Measurements from ENCODE around the gene TMX4. TPM values are rescaled to one million over a fixed set of nuclear protein-coding genes. Genes with fewer than 3 reads are reported as not detected.

Gene TMX4
- total and polyA plus RNA-seq, 2 of the 4 experiments (the other 2 are of a cell fraction) = 5.4 to 13.6 TPM

GRCh38 chr20:8018958-8019245 lies 659 bp downstream of the TMX4 start:
- Histone ChIP-seq H3K4me2 (ENCODE audit: low read depth, low read length) (peak overlapping the region; percentile 98), H3K18ac (ENCODE audit: low read depth, low read length) (no peak overlapping the region), H2AFZ (replicated peaks; ENCODE audit: low read length, poor library complexity) (peak overlapping the region; percentile 99), H2BK20ac (ENCODE audit: low read depth, low read length) (peak overlapping the region; percentile 39; the same call in 1 of the 2 replicates), H4K5ac (ENCODE audit: low read depth, low read length) (no peak overlapping the region), H2AK5ac (ENCODE audit: low read depth, low read length) (no peak overlapping the region), H4K20me1 (ENCODE audit: insufficient read depth, low read length) (no peaks in the 10 kb centered on the region), H2BK15ac (ENCODE audit: low read depth, low read length) (no peak overlapping the region), H3K4me1 (ENCODE audit: control insufficient read depth, insufficient read depth, low read length) (no peaks in the 10 kb centered on the region), H3K79me1 (ENCODE audit: low read depth in 1 of 2, low read length in 2 of 2) (peaks cover 3 to 19% of the 10 kb centered on the region in 2 experiments), H3K9me3 (ENCODE audit: control insufficient read depth, insufficient read depth, low read length) (no peaks in the 10 kb centered on the region), H2BK120ac (ENCODE audit: low read depth, low read length) (peak overlapping the region; percentile 60; the same call in 1 of the 2 replicates), H3K27me3 (ENCODE audit: control insufficient read depth, insufficient read depth, low read length) (no peaks in the 10 kb centered on the region), H3K4me3 (ENCODE audit: insufficient read depth, low read depth, low read length) (peak overlapping the region; percentile 79), H2BK5ac (ENCODE audit: low read depth, low read length, poor library complexity, severe bottlenecking) (peak overlapping the region; percentile 78), H3K23ac (ENCODE audit: low read depth, low read length) (peak overlapping the region; percentile 90), H3K36me3 (ENCODE audit: control insufficient read depth, insufficient read depth, low read length) (no peaks in the 10 kb centered on the region), H3K9ac (ENCODE audit: low read depth, low read length) (peak overlapping the region; percentile 39), H4K8ac (ENCODE audit: low read depth in 2 of 2, low read length in 2 of 2) (peak overlapping the region in 1 of 2 experiments; percentile 68; a peak in 1 of 4 replicates), H2AK9ac (replicated peaks; ENCODE audit: low read depth, low read length, poor library complexity) (peak overlapping the region; percentile 33), H4K91ac (ENCODE audit: insufficient read depth, low read depth, low read length) (no peak overlapping the region; the same call in 1 of the 2 replicates), H3K4ac (ENCODE audit: low read depth, low read length) (peak overlapping the region; percentile 66), H3K9me1 (ENCODE audit: insufficient read depth, low read length) (no peaks in the 10 kb centered on the region), H3K56ac (ENCODE audit: extremely low read depth, insufficient read depth, low read length) (0 out of 2 replicates have a peak overlapping the region, but pooled peaks have one; percentile 58), H3K14ac (replicated peaks; ENCODE audit: low read depth, low read length) (peak overlapping the region; percentile 38; the same call in 1 of the 2 replicates), H3K27ac (ENCODE audit: insufficient read depth, low read length) (peak overlapping the region; percentile 67; the same call in 1 of the 2 replicates)
- ATAC-seq (ENCODE audit: low read depth) = peak; percentile 74
- ChIA-PET CTCF (no interaction called here), POLR2A (ENCODE audit: unreplicated experiment) (no interaction called here)
- peak; percentile 26 for DNase-seq
- intact Hi-C loops (cut with micrococcal nuclease) = no loop called here
- in situ Hi-C loops (cut with MboI; ENCODE audit: low sequenced_read_pairs) = no loop called here
- WGBS, 2 experiments (ENCODE audit: extremely low coverage in 2 of 2, insufficient read length in 1 of 2) = 0% methylated on average over 17 of the region's 23 CpGs; no CpG with 5 or more reads in 1 of the 2 experiments
- TF ChIP-seq MXI1 (IDR thresholded peaks at IDR 0.05; ENCODE audit: borderline replicate concordance, low read depth, low read length) = peak; percentile 44; the same call in 1 of the 2 replicates
- TF ChIP-seq RFX5 (IDR thresholded peaks at IDR 0.05; ENCODE audit: low read depth, low read length) = no peak
- dilution Hi-C loops (cut with HindIII; ENCODE audit: low sequenced_read_pairs, unreplicated experiment) = no loop called here
- no TSS peak for BruUV-seq (replicated peaks)

All from IMR-90 (cell line).